CD4-positive, alpha-beta T cell treated with Interleukin-6 at 100 ng/mL for 8 hours (primary cell): Measurements from ENCODE around the gene WDR13.
A peak's percentile ranks its signal among the peaks of the same experiment; 100 is the strongest.
"Not testable (repeated sequence)": the region's sequence is repeated elsewhere in the genome, so short reads cannot be mapped to it uniquely, and the experiment has no call there.

Source experiments
- DNase-seq: peaks from one replicate; pipeline ENCODE4 v3.0.0-alpha.2; 2020; ENCODE audit warnings: mixed read lengths, low spot score

WDR13 gene

GRCh38 chrX:48595929-48596328 lies 1.4 kb upstream of the WDR13 start:
- DNase-seq, result no peak

GRCh38 chrX:48598614-48599013 lies 1.3 kb downstream of the WDR13 start:
- no peak for DNase-seq

- no peak for DNase-seq
Observed at GRCh38 chrX:48599341-48599740, 2.0 kb downstream of the WDR13 start.

DNA sequence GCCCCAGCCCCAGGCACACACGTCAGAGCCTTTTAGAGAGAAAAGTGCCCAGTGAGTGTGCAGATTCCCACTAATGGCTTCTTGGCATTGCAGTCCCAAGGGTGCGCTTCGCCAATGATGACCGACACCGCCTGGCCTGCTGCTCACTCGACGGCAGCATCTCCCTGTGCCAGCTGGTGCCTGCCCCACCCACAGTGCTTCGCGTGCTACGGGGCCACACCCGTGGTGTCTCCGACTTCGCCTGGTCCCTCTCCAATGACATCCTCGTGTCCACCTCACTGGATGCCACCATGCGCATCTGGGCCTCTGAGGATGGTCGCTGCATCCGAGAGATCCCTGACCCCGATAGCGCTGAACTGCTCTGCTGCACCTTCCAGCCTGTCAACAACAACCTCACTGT lies 2.9 kb downstream of the WDR13 start:
- DNase-seq, result no peak

DNA sequence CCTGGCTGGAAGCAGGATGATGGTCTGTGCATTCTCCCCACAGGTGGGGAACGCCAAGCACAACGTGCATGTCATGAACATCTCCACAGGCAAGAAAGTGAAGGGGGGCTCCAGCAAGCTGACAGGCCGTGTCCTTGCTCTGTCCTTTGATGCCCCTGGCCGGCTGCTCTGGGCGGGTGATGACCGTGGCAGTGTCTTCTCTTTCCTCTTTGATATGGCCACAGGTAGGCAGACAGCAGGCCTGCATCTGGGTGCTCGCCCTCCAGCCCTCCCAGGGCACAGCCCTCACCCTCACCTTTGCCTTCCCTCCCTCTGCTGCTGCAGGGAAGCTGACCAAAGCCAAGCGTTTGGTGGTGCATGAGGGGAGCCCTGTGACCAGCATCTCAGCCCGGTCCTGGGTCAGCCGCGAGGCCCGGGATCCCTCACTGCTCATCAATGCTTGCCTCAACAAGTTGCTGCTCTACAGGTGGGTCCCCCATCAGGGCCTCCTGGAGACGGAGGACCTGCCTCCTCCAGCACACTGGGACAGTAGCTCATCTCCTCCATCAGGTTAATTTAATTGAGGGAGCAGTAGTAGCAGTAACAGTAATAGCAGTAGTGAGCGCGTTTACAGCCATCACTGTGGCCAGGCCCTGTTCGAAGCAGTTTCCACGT lies 4.6 kb downstream of the WDR13 start:
- no peak for DNase-seq

DNA sequence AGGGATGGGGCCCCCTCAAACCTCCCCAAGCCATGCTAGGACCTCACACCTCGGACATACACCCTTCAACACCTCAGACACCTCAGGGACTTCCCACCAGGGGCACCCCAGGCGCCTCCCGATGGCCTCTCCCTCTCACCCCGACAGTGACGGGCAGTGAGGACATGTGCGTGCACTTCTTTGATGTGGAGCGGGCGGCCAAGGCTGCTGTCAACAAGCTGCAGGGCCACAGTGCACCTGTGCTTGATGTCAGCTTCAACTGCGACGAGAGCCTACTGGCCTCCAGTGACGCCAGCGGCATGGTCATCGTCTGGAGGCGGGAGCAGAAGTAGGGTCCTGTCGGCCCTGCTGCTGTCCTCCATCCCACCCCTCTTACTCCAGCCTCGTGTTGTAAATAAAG lies 7.4 kb downstream of the WDR13 start:
- no peak for DNase-seq

DNA sequence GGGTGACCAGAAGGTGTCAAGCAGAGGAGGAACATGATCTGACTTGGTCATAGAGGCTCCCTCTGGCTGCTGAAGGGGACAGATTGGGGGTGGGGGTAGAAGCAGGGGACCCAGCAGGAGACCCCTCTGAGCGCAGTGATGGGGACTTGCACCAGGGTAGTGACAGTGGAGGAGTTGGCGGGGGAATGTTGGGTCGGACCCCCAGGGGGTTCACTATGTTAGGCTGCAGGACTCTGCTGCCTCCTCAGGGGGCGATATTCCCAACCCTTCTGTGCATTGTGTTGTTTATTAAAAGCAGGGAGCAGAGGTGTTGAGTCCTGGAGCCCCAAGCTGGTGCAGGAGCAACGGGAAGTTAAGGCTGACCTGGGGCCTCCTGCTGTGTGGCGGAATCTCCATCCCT lies 8.8 kb downstream of the WDR13 start:
- DNase-seq, result no peak

GRCh38 chrX:48611703-48612102 lies 14.4 kb downstream of the WDR13 start:
- no peak for DNase-seq

DNA sequence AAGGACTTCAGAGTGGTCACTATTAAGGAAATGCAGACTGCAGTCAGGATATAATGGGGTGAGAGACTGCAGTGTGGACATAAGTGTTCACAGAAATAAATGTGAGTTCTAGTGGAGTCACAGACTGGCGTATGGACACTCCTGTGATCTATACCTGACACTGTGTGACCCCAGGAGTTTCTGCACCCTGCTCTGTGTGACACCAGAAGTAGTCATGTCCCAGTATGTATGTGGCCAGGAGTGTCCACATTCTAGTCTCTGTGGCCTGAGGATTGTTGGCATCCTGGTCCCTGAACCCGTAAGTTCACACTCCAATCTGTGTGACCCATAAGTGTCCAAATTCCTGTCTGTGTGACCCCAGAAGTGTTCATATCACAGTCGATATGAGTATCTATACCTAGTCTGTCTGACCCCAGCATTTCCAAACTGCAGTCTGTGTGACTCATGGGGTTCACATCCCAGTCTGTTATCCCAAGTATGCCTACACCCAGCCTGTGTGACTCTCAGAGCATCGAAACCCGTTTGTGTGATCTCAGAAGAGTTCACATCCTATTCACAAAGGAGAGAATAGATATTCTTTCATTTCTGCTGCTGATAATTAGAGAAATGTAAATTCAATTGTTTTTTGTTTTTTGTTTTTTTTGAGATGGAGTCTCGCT lies 16.3 kb downstream of the WDR13 start:
- DNase-seq, result no peak

- DNase-seq, result no peak
Observed at GRCh38 chrX:48616576-48616975, 19.3 kb downstream of the WDR13 start.

- DNase-seq, result no peak
Observed at GRCh38 chrX:48617542-48618340, 20.4 kb downstream of the WDR13 start.

GRCh38 chrX:48626401-48627298 lies 29.4 kb downstream of the WDR13 start:
- no peak for DNase-seq

GRCh38 chrX:48631376-48632090 lies 34.2 kb downstream of the WDR13 start:
- DNase-seq, result peak; percentile 72

GRCh38 chrX:48632207-48632606 lies 34.9 kb downstream of the WDR13 start:
- no peak for DNase-seq

- DNase-seq, result no peak
Observed at GRCh38 chrX:48636301-48636700, 39.0 kb downstream of the WDR13 start.

DNA sequence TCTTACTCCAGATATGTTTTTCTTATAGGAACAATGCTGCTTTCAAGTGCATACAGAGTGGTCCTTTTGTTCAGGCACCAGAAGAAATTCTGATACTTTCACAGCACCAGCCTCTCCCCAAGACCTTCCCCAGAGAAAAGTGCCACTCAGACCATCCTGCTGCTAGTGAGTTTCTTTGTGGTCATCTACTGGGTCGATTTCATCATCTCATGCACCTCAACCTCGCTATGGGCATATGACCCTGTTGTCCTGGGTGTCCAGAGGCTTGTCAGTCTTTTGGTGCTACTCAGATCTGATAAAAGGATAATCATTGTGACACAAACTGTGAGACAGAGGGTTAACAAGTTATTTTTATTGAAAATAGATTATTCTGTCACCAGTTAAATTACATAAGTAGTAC lies 39.5 kb downstream of the WDR13 start:
- no peak for DNase-seq

GRCh38 chrX:48645669-48646068 lies 48.4 kb downstream of the WDR13 start:
- DNase-seq, result no peak

- DNase-seq, result peak; percentile 52
Observed at GRCh38 chrX:48648336-48648751, 51.1 kb downstream of the WDR13 start.

DNA sequence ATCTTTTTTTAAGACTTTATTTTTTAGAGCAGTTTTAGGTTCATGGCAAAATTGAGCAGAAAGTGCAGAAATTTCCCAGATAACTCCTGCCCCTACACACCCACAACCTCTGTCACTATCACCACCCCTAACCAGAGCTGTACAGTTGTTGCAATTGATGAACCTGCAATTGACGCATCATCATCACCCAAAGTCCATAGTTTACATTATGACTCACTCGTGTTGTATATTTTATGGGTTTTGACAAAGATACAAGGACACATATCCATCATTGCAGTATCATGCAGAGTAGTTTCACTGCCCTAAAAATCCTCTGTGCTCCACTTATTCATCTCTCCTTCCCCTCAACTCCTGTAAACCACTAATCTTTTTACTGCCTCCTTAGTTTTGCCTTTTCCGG lies 51.8 kb downstream of the WDR13 start:
- DNase-seq, result no peak

- DNase-seq, result not testable (repeated sequence)
Observed at GRCh38 chrX:48652055-48652579, 54.8 kb downstream of the WDR13 start.

- DNase-seq, result not testable (repeated sequence)
Observed at GRCh38 chrX:48654746-48655145, 57.5 kb downstream of the WDR13 start.
